ENCODE measurements around the gene PRKCH. TPM values are rescaled to one million over a fixed set of nuclear protein-coding genes. Genes with fewer than 3 reads are reported as not detected.

Gene PRKCH
- total and polyA plus RNA-seq, 2 of the 13 experiments (the other 11 are each of a cell fraction or from before 2014, with no cell fraction given): 0.48 to 1.3 TPM

DNA sequence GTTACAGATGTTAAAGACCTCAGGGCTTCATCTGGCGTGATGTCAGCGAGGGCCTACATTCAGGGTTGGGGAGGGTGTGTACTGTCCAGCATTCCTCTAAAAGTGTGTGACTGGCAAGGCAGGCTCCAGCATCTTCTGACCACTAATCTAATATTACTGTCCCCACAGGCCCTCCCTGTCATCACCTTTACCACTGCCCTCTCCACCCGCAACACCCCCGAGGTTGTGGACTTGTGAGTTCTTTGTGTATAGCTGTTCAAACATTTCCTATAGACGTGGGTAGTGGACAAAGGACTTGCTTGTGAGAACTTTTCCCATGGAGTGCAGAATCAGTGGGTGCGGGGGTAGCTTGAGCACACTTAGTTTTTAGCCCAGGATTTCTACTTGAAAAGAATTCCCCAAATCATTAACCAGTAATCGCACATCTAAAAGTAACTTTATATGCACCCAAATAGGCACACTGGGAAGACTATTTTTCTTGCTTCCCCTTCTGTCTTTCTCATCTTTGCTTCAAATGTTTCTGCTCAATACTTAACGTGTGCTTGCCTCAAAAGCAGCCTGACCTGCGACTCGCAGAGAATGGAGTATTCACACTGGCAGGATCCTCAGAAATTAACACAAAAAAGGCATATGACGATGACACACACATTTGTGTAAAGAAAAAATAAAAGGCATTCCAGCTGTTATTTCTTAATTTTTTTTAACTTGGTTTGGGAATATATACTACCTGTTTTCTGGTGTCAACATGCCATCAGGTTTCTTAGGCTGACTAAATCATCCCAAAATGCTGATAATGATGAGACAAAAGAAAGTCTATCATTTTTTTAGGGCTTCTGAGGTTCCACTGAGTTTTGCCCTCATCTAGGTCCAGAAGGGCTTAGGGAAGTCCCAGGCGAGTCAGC lies 215.5 kb downstream of the PRKCH start (continued):
- TF ChIP-seq, protein P1, sequence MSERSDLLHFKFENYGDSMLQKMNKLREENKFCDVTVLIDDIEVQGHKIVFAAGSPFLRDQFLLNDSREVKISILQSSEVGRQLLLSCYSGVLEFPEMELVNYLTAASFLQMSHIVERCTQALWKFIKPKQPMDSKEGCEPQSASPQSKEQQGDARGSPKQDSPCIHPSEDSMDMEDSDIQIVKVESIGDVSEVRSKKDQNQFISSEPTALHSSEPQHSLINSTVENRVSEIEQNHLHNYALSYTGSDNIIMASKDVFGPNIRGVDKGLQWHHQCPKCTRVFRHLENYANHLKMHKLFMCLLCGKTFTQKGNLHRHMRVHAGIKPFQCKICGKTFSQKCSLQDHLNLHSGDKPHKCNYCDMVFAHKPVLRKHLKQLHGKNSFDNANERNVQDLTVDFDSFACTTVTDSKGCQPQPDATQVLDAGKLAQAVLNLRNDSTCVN (CRISPR knock-in tag; IDR thresholded peaks at IDR 0.05; ENCODE audit: borderline replicate concordance): no peak
- 0 out of 2 replicates have a peak, but pooled peaks have one; percentile 10 for TF ChIP-seq MYC (CRISPR knock-in tag; IDR thresholded peaks at IDR 0.05; ENCODE audit: borderline replicate concordance)
- no peak for TF ChIP-seq ZNF629 (CRISPR knock-in tag; conservative IDR thresholded peaks at IDR 0.05)
- TF ChIP-seq, protein P2, sequence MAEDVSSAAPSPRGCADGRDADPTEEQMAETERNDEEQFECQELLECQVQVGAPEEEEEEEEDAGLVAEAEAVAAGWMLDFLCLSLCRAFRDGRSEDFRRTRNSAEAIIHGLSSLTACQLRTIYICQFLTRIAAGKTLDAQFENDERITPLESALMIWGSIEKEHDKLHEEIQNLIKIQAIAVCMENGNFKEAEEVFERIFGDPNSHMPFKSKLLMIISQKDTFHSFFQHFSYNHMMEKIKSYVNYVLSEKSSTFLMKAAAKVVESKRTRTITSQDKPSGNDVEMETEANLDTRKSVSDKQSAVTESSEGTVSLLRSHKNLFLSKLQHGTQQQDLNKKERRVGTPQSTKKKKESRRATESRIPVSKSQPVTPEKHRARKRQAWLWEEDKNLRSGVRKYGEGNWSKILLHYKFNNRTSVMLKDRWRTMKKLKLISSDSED (CRISPR knock-in tag; IDR thresholded peaks at IDR 0.05): no peak
- TF ChIP-seq HDAC6 (IDR thresholded peaks at IDR 0.05; ENCODE audit: low read depth, low read length): no peak
- peak; percentile 40; the same call in 1 of the 2 replicates for TF ChIP-seq SIX4 (CRISPR knock-in tag; IDR thresholded peaks at IDR 0.05)
- TF ChIP-seq ZNF12 (CRISPR knock-in tag; IDR thresholded peaks at IDR 0.05): no peak
- TF ChIP-seq RCOR2 (CRISPR knock-in tag; IDR thresholded peaks at IDR 0.05): no peak
